LHCN-M2 (cell line): ENCODE results near the gene PCSK5. TPM values are rescaled to one million over a fixed set of nuclear protein-coding genes. Genes with fewer than 3 reads are reported as not detected.
"Not testable (repeated sequence)": the region's sequence is repeated elsewhere in the genome, so short reads cannot be mapped to it uniquely, and the experiment has no call there.

Experiments
- DNase-seq: peaks from one replicate; pipeline ENCODE4 v3.0.0-alpha.2; 2012; ENCODE audit warnings: low read depth
- polyA plus RNA-seq: library from polyadenylated mRNA; unstranded; fragments of >200 nt; gene quantifications from one replicate; pipeline ENCODE4 v1.2.1, GENCODE V29; 2012; ENCODE audit warnings: missing spikeins
- total RNA-seq: library from RNA; depleted of rRNA; stranded (reverse); fragments of >200 nt; gene quantifications from 2 replicates; pipeline ENCODE4 v1.2.3, GENCODE V29; 2014; rRNA removed

The PCSK5 gene
- total RNA-seq = 8.2 and 11.9 TPM in 2 replicates
- polyA plus RNA-seq = 1.2 TPM

DNA sequence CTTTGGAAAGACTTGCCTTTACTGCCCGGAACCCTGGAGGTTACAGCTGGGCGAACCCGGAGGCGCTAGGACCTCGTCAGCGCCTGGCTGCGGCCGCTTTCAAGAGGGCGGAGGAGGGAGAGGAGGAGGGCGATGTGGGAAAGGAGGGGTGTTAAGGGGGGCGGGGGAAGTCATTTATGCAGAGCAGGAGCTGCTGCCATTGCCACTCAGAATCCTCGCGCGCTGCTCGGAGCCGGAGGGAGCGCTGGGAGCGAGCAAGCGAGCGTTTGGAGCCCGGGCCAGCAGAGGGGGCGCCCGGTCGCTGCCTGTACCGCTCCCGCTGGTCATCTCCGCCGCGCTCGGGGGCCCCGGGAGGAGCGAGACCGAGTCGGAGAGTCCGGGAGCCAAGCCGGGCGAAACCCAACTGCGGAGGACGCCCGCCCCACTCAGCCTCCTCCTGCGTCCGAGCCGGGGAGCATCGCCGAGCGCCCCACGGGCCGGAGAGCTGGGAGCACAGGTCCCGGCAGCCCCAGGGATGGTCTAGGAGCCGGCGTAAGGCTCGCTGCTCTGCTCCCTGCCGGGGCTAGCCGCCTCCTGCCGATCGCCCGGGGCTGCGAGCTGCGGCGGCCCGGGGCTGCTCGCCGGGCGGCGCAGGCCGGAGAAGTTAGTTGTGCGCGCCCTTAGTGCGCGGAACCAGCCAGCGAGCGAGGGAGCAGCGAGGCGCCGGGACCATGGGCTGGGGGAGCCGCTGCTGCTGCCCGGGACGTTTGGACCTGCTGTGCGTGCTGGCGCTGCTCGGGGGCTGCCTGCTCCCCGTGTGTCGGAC, at the start of gene PCSK5:
Gene PCSK5, plus strand, starts transcription at position 202 of the 805 bp plus-strand sequence. Its CDS starts 509 bp downstream, at position 711.
- peak; percentile 95 for DNase-seq

GRCh38 chr9:75844321-75844720, 46.2 kb upstream of the PCSK5 start:
- no peak for DNase-seq

GRCh38 chr9:75845806-75846205, 44.7 kb upstream of the PCSK5 start:
- DNase-seq = no peak

- DNase-seq = no peak
These were observed 43.4 kb upstream of the PCSK5 start for GRCh38 chr9:75847085-75847484.

- no peak for DNase-seq
These were observed 39.8 kb upstream of the PCSK5 start for GRCh38 chr9:75850459-75851200.

- DNase-seq = no peak
These were observed 38.6 kb upstream of the PCSK5 start for GRCh38 chr9:75851917-75852316.

DNA sequence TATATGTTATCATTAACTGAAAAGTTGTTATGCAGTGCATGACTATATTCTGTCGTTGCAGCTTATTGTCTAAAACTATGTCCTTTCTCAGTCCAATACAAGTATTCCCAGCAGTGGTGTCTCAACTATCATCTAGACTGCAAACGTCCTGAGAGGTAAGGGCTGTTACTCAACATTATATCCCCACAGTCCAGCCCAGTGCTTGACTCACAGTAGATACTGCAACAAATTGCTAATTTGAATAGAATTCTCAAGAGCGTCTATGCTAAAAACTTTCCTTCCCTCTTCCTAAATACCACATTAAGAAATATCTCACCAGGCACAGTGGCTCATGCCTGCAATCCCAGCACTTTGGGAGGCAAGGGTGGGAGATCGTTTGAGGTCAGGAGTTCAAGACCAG, 37.7 kb upstream of the PCSK5 start:
- no peak for DNase-seq

GRCh38 chr9:75855509-75855908, 35.0 kb upstream of the PCSK5 start:
- peak; percentile 43 for DNase-seq

GRCh38 chr9:75858497-75859092, 31.9 kb upstream of the PCSK5 start:
- DNase-seq = no peak

DNA sequence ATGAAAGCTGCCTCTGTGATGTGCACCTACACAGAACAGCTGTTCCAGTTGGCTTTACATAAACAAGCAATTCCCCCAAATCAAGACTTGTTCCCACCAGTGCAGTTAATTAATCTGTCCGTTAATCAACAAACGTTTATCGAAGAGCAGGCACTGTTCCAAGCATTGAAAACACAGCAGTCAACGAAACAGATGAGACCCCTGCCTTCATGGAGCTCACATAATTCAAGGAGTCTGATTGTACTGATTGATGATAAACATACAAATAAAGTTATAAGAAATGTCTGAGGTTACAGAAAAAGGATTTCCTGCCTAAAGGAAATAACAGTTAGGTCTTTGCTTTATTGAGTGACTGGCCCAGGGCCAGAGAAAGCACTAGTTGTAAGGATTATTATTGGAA, 26.2 kb upstream of the PCSK5 start:
- DNase-seq = no peak

- peak; percentile 52 for DNase-seq
These were observed 24.1 kb upstream of the PCSK5 start for GRCh38 chr9:75866273-75866871.

GRCh38 chr9:75868526-75868925, 21.9 kb upstream of the PCSK5 start:
- DNase-seq = not testable (repeated sequence)

- peak; percentile 5 for DNase-seq
These were observed 21.2 kb upstream of the PCSK5 start for GRCh38 chr9:75869236-75869635.

DNA sequence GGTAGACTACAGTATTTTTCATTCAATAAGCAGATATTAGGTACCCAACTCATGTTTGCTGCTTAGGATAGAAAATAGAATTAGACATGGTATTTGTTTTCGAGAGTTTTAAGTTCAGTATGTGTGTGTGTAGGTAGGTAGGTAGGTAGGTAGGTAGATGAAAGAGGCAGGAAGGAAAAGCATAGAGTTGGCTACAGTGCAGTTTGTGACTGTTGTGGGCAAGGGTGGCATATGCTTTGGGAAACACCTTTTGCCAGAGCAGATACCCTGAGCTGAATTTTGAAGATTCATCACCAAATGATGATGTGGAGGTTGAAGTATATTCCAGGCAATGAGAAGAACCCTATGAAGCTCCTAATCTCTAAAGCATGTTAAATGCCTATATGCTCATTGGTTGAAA, 20.0 kb upstream of the PCSK5 start:
- no peak for DNase-seq

- no peak for DNase-seq
These were observed 18.8 kb upstream of the PCSK5 start for GRCh38 chr9:75871624-75872023.

DNA sequence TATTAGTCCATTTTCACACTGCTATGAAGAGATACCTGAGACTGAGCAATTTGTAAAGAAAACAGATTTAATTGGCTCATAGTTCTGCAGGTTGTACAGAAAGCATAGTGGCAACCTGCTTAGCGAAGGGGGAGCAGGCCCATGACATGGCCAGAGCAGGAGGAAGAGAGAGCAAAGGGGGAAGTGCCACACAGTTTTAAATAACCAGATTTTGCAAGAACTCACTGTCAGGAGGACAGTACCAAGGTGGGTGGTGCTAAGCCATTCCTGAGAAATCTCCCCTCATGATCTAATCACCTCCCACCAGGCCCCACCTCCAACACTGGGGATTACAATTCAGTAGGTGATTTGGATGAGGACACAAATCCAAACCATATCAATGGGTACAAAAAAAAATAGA, 16.8 kb upstream of the PCSK5 start:
- DNase-seq = no peak

GRCh38 chr9:75876999-75877640, 13.4 kb upstream of the PCSK5 start:
- DNase-seq = no peak

DNA sequence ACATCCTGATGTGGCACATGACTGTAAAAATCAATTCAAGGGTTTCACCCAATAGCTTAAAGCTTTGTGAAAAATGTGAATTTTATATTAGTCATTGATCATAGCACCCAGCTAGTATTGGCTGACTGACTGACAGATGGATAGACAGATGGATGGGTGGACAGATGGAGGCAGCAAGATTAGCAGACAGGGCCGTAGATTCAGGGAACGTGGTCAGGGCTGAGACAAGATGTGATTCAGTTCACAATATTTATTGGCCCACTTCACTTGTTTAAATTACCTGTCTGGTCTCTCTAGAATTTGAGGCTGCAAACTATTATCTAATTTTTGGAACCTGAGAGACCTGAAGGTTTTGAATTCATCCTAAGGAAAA, 12.0 kb upstream of the PCSK5 start:
- no peak for DNase-seq

DNA sequence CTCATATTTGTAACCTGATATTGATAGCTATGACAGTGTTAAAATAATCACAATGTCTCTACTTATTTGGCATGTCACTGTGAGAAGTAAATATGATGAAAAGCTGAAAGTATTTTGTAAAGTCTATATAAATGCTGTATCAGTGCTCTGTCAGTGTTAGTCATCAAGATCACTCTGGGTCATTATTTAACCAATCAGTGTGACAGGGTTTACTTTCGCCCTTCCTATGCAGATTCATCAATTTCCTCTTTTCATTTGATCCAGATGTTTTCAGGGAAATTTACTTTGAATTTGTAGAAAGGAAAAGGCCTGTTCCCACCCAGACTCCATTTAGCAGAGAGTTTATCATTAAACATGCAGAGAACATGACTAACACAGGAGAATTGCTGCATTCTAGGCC, 9.9 kb upstream of the PCSK5 start:
- peak; percentile 4 for DNase-seq

GRCh38 chr9:75881761-75882160, 8.7 kb upstream of the PCSK5 start:
- no peak for DNase-seq

DNA sequence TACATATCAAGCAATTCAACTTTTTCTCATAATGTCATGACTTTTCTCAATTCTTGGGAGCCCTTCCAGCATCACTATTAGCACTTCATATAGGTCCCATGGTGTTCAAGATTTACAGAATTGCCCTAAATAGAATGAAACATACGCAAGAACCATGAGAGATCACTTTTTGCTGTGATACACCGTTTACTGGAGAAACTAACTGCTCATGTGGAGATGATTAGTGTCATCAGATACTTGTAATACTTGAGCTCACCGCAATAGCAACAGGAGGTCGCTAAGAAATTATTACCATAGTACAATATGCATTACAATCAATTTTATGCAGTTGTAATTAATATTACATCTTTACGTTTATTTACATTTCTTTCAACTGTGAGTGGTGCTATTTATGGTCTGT, 4.8 kb upstream of the PCSK5 start:
- DNase-seq = no peak

DNA sequence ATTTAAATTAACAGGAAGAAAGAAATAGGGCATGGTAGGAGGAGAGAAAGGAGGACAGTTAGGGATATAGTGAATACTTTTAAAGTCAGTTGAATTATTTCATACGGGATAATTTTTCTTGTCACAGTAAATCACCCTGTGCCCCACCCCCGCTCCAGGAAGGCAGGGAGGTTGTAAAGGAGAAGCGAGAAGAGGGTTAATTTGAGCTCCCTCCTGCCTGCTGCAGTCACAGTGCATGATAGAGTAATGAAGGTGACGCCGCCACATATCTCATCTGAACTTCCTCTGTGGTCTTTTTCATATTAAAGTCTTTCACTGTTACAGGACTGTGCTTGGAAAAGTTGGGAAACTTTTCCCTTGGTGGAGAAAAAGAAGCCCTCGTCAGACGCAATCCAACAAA, 896 bp upstream of the PCSK5 start:
- no peak for DNase-seq
